GM21786 (cell line): ENCODE results near the gene TCERG1.

ENCODE experiments used
- ATAC-seq: cut with Tn5 transposase; IDR thresholded peaks from one replicate; pipeline ENCODE4 v1.9.1; 2021; ENCODE audit not compliant: unreplicated experiment

The TCERG1 gene

DNA sequence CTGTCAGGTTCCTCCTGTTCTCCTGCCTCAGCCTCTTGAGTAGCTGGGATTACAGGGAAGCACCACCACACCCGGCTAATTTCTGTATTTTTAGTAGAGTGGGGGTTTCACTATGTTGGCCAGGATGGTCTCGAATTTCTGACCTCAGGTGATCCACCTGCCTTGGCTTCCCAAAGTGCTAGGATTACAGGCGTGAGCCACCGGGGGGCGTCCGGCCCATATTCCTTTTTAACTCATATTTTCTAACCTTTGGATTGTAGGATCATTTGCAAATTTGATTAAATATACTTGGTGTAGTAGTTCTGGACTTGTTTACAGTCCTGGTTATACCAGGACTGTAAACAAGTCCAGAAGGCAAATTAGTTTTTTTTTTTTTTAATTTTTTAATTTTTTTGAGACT is 4.3 kb downstream of the TCERG1 start:
- no peak for ATAC-seq

GRCh38 chr5:146457431-146457830 is 10.3 kb downstream of the TCERG1 start:
- no peak for ATAC-seq

DNA sequence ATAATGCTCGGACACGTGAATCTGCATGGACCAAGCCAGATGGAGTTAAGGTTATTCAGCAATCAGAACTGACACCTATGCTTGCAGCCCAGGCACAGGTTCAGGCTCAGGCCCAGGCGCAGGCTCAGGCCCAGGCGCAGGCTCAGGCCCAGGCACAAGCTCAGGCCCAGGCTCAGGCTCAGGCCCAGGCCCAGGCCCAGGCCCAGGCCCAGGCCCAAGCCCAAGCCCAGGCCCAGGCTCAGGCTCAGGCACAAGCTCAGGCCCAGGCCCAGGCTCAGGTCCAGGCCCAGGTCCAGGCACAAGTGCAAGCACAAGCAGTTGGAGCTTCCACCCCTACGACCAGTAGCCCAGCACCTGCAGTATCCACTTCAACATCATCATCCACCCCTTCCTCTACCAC is 11.8 kb downstream of the TCERG1 start:
- ATAC-seq = no peak

- ATAC-seq = no peak
Observed at GRCh38 chr5:146461319-146461718, 14.2 kb downstream of the TCERG1 start.

DNA sequence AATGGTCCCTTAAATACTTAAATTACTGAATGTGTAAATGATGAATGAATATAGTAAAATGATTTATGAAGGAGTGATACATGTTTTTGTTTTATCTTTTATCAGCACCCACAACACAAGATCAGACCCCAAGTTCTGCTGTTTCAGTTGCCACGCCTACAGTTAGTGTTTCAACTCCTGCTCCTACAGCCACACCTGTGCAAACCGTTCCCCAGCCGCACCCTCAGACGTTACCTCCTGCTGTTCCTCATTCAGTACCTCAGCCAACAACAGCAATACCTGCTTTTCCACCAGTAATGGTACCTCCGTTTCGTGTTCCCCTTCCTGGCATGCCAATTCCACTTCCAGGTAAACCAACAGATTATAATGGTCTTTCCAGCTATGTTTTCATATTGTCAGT is 16.3 kb downstream of the TCERG1 start:
- ATAC-seq = no peak

GRCh38 chr5:146466521-146467349 is 19.6 kb downstream of the TCERG1 start:
- no peak for ATAC-seq

DNA sequence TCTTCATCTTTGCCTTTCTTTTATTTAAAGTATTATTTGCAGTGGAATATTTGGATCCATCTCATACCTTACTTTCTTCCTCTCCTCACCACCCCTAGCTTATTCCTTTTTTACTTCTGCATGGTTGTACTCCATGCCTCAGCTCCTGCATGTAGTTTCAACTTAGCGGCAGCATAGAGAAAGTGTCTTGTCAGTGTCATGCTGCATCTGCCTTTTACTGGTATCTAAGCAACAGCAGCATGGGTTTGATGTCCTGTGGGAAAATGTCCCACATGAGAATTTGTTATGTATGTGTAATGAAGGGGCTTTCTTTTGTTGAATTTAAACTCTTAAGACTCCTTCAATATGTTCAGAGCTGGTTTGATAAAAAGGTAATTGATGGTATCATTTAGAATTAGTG is 20.6 kb downstream of the TCERG1 start:
- ATAC-seq = no peak

DNA sequence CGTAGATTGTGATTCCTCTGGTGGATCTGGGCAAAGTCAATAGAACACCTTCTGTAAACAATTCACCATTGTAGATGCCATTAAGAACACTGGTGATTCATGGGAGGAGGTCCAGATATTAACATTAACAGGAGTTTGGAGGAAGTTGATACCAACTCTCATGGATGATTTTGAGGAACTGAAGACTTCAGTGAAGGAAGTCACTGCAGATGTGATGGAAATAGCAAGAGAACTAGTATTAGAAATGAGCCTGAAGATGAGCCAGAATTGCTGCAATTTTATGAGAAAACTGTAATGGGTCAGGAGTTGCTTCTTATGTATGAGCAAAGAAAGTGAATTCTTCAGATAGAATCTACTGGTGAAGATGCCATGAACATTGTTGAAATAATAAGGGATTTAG is 26.9 kb downstream of the TCERG1 start:
- no peak for ATAC-seq

DNA sequence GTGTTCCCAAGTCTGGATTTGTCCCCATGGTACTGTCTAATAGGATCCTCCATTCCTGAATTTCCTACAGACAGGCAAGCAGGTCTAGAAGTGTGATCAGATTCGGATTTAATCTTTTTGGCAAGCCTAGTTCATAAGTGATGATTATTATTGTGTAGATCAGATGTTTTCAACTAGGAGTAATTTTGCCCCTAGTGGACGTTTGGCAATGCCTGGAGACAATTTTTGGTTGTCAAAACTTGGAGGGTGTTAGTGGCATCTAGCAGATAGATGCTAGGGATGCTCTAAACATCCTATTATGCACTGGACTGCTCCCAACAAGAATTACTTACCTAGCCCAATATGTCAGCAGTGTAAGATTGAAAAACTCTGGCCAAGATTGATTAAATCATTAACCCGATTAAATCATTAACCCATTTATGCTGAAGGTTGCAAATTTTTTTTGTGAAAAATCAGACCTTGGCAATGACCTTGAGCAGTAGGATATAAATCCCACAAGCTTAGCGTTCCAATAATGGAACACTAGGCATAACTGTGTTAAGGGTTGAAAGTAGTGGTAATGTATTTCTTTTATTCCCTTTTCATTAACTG is 28.2 kb downstream of the TCERG1 start:
- ATAC-seq = no peak

GRCh38 chr5:146475906-146476305 is 28.8 kb downstream of the TCERG1 start:
- ATAC-seq = no peak

DNA sequence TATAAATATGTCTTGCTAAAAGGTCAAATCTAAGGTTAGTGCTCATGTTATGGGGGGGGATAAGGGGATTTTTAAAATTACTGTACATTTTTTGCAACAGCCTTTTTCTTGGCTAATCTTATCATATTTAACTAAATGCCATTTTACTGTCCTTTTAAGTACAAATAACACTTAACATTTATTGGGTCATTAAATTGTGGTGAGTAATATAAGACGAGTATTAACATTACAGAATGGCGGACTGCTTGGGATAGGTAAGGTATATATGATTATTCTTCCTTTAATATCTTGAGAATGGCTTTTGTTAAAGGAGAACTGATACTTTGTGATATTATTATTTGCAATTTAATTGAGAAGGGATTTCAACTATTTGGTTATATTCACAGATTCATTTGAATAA is 35.6 kb downstream of the TCERG1 start:
- no peak for ATAC-seq

GRCh38 chr5:146484714-146485391 is 37.7 kb downstream of the TCERG1 start:
- ATAC-seq = no peak

DNA sequence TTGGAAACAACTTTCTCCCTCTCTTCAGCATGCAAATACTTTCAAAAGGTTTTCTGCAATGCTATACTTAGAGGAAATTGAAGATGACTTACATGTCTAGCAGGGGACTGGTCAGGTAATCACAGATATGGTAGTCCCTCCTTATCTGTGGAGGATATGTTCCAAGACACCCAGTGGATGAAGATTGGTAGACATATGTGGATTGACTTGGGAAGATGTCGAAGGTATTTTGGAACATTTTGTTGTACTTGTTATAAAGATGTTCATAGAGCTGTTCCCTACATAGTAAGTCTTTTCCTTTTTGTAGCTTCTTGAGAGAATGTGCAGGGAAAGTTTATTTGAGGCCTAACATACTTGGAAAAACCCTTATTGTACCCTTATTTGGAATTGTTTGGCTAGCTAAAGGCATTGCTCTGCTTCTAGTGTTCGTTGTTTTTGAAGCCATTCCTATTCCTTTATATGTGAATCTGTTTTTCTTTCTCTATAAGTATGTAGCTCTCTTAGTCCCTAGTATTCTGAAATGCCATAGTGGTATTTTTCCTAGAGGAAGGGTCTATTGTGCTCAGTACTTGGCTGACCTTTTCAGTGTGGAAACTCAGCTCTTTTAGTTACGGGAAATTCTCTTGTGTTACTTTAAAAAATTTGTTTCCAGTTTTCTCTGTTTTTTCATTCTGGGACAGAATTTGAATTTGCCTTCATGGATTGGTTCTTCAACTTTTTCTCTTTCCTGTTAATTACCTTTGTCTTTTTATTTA is 43.1 kb downstream of the TCERG1 start:
- no peak for ATAC-seq

GRCh38 chr5:146494656-146495055 is 47.5 kb downstream of the TCERG1 start:
- no peak for ATAC-seq

DNA sequence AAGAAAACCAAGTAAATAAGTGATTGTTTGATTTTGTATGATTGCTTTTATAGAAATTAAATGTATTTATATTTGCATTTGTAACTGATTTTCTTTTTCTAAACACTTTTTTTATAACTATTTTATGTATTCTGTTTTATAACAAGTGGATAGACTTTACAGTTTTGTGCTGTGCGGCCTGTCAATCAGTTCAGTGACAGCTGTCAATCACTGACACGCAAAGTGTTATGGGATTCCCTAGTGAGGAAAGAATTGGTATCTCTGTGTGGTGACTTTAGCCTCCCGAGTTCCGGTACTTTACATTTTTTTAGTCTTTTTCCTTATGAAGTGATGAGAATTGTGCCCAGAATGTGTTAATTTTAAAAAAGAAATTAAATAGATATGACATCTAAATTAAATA is 52.5 kb downstream of the TCERG1 start:
- no peak for ATAC-seq

DNA sequence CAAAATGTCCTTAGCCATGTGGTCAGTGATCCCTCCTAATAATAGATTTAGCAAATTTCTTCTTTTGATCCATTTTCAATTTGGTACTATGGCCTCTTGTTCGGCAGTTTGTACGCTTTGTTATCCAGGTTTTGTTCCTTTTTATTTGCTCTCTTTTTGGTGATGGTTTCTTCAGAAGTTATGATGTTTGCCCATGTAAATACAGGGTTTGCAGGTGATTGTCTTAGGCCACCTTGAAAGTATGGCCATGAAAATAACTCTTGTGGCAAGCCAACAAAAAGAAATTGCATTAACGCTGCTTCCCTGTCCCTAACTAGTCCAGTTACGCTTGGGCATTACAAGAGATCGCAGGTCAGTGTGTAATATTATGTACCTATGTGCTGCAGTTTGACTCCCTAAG is 60.3 kb downstream of the TCERG1 start:
- no peak for ATAC-seq

GRCh38 chr5:146510559-146511125 is 63.5 kb downstream of the TCERG1 start:
- no peak for ATAC-seq

GRCh38 chr5:146513462-146513861 is 66.3 kb downstream of the TCERG1 start:
- no peak for ATAC-seq

DNA sequence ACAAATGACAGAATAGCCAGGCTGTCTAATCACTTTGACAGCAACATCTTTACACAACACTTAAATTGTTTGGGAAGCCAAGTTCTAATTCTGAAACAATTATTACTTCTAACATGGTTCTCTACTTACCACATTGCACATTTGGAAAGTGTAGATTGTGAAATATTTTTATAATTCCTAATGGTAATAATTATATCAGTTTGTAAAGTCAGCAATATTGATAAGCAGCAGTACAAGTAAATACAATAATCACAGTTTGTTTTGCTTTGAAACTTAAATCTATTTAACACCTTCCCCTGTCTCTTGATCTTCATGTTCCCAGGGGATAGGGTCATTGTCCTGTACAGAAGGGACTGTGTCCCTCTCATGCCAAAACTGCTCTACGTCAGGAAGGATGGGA is 67.4 kb downstream of the TCERG1 start:
- ATAC-seq = no peak

GRCh38 chr5:146515473-146516150 is 68.5 kb downstream of the TCERG1 start:
- ATAC-seq = no peak

GRCh38 chr5:146516151-146516475 is 69.0 kb downstream of the TCERG1 start, which contains the start of gene GPR151:
TSS of gene GPR151 (minus strand) at chr5:146516190. CDS start at chr5:146516113, 77 bp downstream.
- ATAC-seq = no peak
